Ascending aorta (tissue), 2 donors: Measurements from ENCODE around the gene DAB1. TPM values are rescaled to one million over a fixed set of nuclear protein-coding genes. Genes with fewer than 3 reads are reported as not detected.

Source experiments
- DNase-seq, 2 donors: peaks; one replicate each; pipeline ENCODE4 v3.0.0-alpha.2; 2019; ENCODE audit warnings: low spot score in 2 of 2
- H3K27ac ChIP-seq, 2 donors: fragments of 200-600 bp; sonication (generic); one replicate each; pipeline ENCODE4 v1.5.1; 2016 to 2017; ENCODE audit warnings: mild to moderate bottlenecking in 1 of 2
- H3K27me3 ChIP-seq: fragments of 200-600 bp; sonication (generic); one replicate; pipeline ENCODE4 v1.5.1; 2017
- H3K36me3 ChIP-seq, 2 donors: fragments of 200-600 bp; sonication (generic); one replicate each; pipeline ENCODE4 v1.5.1; 2016
- H3K4me1 ChIP-seq, 2 donors: fragments of 200-600 bp; sonication (generic); one replicate each; pipeline ENCODE4 v1.5.1; 2016 to 2017; ENCODE audit warnings: mild to moderate bottlenecking in 1 of 2
- H3K4me3 ChIP-seq, 2 donors: fragments of 200-600 bp; sonication (generic); one replicate each; pipeline ENCODE4 v1.5.1; 2016 to 2017; ENCODE audit warnings: mild to moderate bottlenecking in 1 of 2
- H3K9me3 ChIP-seq, 2 donors: fragments of 200-600 bp; sonication (generic); one replicate each; pipeline ENCODE4 v1.5.1; 2016
- intact Hi-C: fragments of 100-400 bp; cut with DNase I; formaldehyde crosslinking; loops from one replicate; pipeline ENCODE4 v1.15.1; 2023
- total RNA-seq: library from RNA; depleted of rRNA; stranded (reverse); fragments of >200 nt; gene quantifications from one replicate; pipeline ENCODE4 v1.1.0, GENCODE V29; 2016
- TF ChIP-seq, protein P1 (sequence below), 3 experiments: fragments of 200-600 bp in 2 of 3; fragments of 450-650 bp in 1 of 3; sonication (generic) in 2 of 3; IDR thresholded peaks; one replicate each; pipeline ENCODE4 v1.5.1; 2016 to 2019; ENCODE audit warnings: antibody characterized with exemption in 3 of 3, mild to moderate bottlenecking in 1 of 3, moderate library complexity in 1 of 3

DAB1 gene
- total RNA-seq, 1 donor from 2014 or later, result not detected

DNA sequence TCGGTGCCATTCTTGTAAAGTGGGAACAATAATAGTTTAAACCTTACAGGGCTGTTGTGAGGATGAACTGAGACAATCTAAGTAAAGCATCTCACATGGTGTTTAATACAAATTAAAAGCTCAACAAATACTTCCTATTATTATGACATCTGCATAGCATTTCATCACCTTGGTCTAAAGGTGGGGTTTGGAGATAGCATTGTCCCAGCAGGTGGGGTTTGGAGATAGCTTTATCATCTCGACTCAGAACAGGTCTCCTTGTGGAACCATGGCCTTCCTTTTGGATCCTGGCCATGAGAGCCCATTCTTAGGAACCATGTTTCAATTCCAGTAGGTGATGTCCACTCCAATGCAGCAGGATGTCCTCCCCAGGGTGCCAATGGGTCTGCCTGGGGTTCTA is 437.5 kb downstream of the DAB1 start:
- no peak for DNase-seq
- intact Hi-C loops, result no loop called here
- no peaks in the 10 kb centered on the region for H3K4me1 ChIP-seq
- H3K27ac ChIP-seq, result no peak overlapping the region
- H3K9me3 ChIP-seq, result no peaks in the 10 kb centered on the region
- TF ChIP-seq, protein P1, sequence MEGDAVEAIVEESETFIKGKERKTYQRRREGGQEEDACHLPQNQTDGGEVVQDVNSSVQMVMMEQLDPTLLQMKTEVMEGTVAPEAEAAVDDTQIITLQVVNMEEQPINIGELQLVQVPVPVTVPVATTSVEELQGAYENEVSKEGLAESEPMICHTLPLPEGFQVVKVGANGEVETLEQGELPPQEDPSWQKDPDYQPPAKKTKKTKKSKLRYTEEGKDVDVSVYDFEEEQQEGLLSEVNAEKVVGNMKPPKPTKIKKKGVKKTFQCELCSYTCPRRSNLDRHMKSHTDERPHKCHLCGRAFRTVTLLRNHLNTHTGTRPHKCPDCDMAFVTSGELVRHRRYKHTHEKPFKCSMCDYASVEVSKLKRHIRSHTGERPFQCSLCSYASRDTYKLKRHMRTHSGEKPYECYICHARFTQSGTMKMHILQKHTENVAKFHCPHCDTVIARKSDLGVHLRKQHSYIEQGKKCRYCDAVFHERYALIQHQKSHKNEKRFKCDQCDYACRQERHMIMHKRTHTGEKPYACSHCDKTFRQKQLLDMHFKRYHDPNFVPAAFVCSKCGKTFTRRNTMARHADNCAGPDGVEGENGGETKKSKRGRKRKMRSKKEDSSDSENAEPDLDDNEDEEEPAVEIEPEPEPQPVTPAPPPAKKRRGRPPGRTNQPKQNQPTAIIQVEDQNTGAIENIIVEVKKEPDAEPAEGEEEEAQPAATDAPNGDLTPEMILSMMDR (IDR thresholded peaks at IDR 0.05), result no peak
- H3K27me3 ChIP-seq, result no peaks in the 10 kb centered on the region
- no peaks in the 10 kb centered on the region for H3K36me3 ChIP-seq
- no peak overlapping the region for H3K4me3 ChIP-seq

DNA sequence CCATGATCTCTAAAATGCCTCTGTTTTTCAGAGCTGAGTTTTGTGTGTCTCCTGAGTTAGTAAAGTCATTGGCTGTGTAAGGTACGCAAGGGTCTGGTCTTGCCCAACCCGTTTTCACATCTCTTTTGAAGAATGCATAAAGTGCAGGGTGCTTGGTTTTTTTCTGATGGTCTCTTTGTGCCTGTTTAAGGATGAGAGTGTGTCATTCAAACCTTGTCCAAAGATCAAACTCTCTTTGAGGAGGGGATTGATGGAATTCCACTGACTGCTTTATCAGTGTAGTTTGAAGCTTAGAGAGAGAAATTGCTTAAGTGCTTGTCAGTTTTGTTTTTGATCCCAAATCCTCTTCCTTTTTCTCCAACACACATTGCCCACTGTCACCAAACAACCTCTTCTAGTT is 438.0 kb downstream of the DAB1 start:
- TF ChIP-seq, protein P1 (IDR thresholded peaks at IDR 0.05), result no peak
- H3K27ac ChIP-seq, result no peak overlapping the region
- intact Hi-C loops, result no loop called here
- no peaks in the 10 kb centered on the region for H3K27me3 ChIP-seq
- no peak overlapping the region for H3K4me3 ChIP-seq
- no peaks in the 10 kb centered on the region for H3K9me3 ChIP-seq
- no peaks in the 10 kb centered on the region for H3K4me1 ChIP-seq
- no peak for DNase-seq
- H3K36me3 ChIP-seq, result no peaks in the 10 kb centered on the region

DNA sequence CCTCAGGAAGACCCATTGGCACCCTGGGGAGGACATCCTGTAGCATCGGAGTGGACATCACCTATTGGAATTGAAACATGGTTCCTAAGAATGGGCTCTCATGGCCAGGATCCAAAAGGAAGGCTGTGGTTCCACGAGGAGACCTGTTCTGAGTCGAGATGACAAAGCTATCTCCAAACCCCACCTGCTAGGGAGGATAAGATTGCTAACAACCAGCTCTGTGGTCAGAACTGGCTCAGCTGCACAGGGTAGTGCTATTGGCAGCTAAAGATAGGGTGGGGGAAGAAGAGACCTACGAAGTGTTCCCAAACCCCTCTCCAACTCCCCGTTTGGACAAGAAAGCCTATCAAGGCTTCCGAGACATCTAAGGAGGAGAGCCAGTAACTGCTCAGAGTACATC is 440.4 kb downstream of the DAB1 start:
- Histone ChIP-seq H3K27me3 (no peaks in the 10 kb centered on the region), H3K27ac (no peak overlapping the region), H3K9me3 (no peaks in the 10 kb centered on the region), H3K4me1 (no peaks in the 10 kb centered on the region), H3K4me3 (no peak overlapping the region), H3K36me3 (no peaks in the 10 kb centered on the region)
- TF ChIP-seq, protein P1 (IDR thresholded peaks at IDR 0.05), result no peak
- no peak for DNase-seq
- intact Hi-C loops, result no loop called here

DNA sequence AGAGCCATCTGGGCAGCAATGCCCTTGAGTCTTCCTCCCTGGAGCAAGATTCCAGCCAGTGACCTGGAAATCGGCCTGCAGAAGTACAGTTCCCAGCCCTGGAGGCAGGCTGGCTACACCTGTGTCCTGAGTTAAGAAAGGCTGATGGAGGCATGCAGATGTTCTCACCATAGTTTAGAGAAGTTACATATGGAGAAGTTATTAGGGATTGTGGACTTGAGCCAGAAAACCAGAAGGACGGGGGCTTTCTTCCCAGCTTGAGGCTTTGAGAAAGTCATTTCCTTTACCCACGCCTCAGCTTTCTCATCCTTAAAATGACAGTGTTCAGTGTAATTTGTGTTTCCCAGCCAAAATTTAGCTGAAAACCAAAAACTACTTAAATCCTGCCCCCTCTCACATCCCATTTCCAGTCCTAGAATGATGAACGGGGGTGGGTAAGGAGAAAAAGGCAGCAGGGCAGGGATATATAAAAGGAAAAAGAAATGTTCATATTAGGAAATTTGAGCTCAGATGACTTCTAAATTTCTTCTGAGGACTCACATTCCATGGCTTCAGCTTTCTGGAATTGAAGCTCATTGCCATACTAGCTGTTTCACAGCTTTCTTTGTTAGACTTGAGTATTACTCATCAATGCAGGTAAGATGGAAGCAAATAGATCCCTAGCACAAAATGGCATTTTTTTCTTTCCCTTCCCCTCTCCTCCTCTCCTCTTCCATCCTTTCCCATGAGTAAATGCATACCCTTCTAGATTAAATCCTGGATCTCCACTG is 443.7 kb downstream of the DAB1 start:
- TF ChIP-seq, protein P1 (IDR thresholded peaks at IDR 0.05), result no peak
- Histone ChIP-seq H3K4me3 (no peak overlapping the region), H3K27me3 (no peaks in the 10 kb centered on the region), H3K9me3 (no peaks in the 10 kb centered on the region), H3K27ac (no peak overlapping the region), H3K36me3 (no peaks in the 10 kb centered on the region), H3K4me1 (no peaks in the 10 kb centered on the region)
- intact Hi-C loops, result no loop called here
- DNase-seq, result no peak

DNA sequence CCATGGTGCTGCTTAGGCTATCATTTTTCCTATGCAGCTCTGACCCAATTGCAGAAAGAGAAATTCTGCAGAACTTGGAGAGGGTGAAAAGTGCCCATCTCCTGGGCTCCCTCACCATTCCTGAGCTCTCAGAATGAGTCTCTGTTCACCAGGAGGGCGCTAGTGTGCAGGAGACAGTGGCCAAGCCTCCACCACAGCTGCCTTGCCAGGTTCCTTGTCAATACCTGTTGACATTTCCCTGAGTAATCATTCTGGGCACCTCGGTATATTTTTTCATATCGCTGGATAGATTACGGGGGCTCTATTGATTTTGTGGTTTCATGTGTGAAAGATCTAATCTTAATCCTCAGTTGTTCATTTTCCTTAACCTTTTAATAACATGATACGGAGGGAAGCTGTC is 445.0 kb downstream of the DAB1 start:
- no peak overlapping the region for H3K27ac ChIP-seq
- H3K4me3 ChIP-seq, result no peak overlapping the region
- intact Hi-C loops, result no loop called here
- H3K4me1 ChIP-seq, result no peaks in the 10 kb centered on the region
- no peaks in the 10 kb centered on the region for H3K9me3 ChIP-seq
- no peaks in the 10 kb centered on the region for H3K36me3 ChIP-seq
- no peaks in the 10 kb centered on the region for H3K27me3 ChIP-seq
- no peak for DNase-seq
- TF ChIP-seq, protein P1 (IDR thresholded peaks at IDR 0.05), result no peak
